T-helper 1 cell (primary cell): Measurements from ENCODE around the gene CELA1.

Experiments
- DNase-seq, 5 donors: peaks; one replicate each; pipeline ENCODE4 v3.0.0-alpha.2; 2012 to 2020

The CELA1 gene

DNA sequence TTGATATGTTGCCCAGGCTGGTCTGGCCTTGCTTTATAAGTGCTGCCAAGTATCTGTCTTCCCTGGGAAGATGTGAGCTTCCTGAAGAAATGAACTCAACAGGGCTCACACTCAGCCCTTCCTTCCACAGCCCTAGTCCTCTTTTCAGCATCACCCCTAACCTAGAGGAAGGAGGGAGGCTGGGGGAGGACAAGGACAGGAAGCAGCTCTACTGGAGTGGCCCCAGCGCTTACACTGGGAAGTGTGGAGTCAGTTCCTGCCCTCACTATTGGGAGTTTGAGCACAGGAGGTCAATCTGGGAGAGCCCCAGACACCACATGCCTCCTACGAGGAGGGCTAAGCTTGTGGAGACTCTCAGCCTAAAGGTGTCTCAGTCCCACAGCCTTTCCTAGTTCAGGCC, 27.9 kb upstream of the CELA1 start:
- DNase-seq, result no peak

DNA sequence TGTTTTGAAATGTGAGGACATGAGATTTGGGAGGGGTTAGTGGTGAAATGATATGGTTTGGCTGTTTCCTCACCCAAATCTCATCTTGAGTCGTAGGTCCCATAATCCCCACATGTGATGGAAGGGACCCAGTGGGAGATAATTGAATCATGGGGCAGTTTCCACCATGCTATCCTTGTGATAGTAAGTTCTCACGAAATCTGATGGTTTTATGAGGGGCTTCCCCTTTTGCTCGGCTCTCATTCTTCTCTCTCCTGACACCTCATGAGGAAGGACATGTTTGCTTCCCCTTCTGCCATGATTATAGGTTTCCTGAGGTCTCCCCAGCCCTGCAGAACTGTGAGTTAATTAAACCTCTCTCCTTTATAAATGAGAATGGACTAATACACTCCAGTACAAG, 26.7 kb upstream of the CELA1 start:
- DNase-seq, result no peak

GRCh38 chr12:51372021-51372420, 25.5 kb upstream of the CELA1 start:
- DNase-seq, result no peak

- DNase-seq, result no peak
Measured at GRCh38 chr12:51371295-51371953, 24.9 kb upstream of the CELA1 start.

GRCh38 chr12:51370667-51371066, 24.2 kb upstream of the CELA1 start:
- no peak for DNase-seq

- DNase-seq, result no peak
Measured at GRCh38 chr12:51369581-51369980, 23.1 kb upstream of the CELA1 start.

DNA sequence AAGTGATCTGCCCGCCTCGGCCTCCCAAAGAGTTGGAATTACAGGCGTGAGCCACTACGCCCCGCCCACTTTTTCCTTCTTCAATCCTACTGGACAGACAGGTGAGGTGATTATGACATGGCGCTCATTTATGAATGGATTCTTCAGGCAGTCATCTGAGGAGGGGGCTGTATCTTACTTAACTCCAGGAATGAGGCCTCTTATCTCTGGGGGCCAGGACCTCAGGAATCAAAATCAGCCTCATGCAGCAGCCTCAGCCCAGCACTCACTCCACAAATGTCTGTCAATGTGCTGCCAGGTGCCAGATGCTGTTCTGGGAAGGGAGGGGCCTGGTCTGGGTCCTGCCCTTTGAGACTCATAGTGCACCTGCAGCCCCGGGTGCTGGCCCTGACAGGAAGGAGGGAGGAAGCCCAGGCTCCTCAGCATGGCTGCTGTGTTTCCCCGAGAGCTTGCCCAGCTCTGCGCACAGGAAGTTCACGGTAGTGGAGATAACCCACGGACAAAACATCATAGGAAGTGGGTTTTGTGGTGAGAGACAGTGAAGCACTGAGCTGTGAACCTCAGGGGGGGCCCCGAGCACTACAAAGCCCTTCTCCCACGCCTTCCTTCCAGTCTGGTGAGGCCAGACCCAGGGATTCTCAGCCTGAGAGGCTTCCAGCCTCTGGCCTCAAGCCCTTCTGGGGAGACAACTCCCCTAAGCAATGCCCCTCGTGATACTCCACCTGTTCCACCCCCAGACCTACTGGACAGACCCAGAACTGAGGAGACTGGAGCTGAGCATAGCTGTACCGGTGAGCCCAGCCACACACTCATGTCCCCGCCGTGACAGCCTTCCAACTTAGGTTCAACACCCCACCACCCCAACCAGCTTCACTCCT, 22.4 kb upstream of the CELA1 start:
- peak; percentile 83 to 98 (median 86) for DNase-seq

DNA sequence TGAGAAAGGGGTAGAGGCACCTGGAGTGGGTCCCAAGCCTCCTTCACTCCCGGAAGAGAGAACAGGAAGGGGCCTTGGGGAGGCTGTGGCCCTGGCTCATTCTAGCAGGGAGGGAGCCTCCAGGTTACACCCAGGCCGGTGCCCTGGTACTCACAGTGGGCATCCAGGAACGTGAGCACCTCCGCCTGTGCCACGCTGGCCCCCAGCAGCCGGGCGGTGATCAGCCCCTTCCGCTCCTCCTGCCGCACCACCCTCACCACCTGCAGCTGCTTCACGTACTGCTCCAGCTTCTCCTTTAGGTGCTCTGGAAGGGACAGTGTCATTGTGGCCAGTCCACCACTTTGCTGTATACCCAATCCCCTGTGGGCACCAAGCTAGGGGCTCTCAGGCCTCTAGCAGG, 18.8 kb upstream of the CELA1 start:
- DNase-seq, result no peak

DNA sequence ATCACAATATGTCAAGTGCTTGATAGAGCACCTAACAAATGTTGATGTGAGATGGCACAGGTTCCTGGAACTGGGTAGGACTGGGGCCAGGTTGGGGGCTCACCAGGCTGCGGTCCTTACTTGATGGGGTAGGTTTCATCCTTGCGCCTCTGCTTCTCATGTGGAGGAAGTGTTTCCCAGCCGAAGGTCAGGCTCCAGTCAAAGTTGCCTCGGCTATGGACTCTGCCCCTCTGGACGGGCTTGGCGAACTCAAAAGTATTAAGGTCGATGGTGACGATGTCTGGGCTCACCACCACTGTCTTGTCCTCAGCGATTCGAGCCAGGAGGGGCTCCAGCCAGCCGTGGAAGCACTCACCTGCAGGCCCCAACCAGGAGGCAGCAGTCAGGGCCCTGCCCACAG, 17.5 kb upstream of the CELA1 start:
- no peak for DNase-seq

GRCh38 chr12:51362747-51363342, 16.4 kb upstream of the CELA1 start:
- DNase-seq, result no peak

DNA sequence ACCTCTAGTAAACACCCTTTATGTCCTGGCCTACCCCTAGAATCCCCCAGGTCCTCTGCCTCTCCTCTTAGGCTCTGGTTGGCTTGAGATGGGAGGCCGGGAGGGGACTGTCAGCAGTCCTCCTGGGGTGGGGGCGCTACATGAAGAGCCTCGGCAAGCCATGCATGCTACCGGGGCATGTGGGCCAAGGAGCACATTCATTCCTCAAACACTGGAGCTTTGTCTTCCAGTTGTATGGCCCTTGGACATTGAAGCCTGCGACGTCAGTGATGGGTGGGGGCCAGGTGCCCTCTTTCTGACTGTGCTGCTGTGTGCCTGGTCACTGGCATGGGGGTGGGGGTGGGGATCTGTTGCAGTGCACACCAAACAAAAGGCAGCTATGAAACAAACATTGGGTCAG, 15.8 kb upstream of the CELA1 start:
- no peak for DNase-seq

DNA sequence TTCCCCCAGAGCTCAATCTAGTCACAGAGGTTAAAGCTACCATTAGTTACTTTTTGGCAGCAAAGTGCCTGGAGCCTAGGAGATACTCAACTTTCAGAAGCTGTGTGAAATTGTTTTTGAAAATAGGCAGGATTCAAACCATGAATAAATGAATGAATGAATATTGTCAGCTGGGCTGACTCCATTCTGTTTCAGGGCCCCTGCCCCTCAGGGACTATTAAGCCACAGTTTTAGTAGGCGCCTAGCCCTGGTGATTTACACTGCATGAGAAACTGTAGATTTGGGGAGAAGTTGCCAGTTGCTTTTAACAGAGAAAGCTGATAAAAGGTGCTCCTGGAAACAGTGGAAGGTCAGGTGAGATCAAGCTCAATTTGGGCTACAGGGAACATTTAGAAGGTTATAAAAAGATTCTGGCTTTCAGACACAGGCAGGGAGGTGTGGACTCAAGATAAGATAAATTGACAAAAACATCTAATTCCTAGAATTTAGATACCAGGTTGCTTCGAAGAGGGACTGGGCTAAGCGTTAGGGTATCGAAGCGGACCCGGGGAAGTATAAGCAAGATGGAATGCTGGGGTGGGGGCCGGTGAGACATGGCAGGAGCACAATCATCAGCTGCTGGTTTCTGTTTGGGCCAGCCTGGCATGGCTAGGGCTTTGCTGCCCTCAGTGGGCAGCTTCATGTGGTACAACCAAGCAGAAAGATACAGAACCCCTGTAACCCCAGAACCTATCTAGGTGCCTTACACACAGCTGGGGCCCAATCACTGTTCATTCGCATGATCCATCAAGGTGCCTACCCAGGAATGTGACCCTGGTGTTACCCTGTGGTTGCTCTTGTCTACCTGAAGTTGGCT, 14.9 kb upstream of the CELA1 start:
- DNase-seq, result no peak

GRCh38 chr12:51360315-51360714, 13.8 kb upstream of the CELA1 start:
- DNase-seq, result no peak

GRCh38 chr12:51359851-51360250, 13.4 kb upstream of the CELA1 start:
- DNase-seq, result no peak

DNA sequence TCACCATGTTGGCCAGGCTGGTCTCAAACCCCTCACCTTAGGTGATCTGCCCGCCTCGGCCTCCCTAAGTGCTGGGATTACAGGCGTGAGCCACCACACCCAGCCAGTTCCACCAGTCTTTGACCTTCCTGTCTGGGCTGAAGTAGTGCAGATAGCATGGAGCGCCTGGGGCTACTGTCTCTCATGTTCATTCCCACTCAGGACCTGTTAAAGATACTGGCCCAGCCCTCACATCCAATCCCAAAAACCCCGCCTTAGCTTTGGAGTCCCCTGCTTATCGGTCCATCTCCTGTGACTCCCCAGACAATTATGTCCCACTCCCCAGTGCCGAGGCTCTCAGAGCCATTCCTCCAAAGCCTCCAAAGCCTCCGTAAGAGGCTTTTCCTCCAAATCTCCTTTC, 12.0 kb upstream of the CELA1 start:
- DNase-seq, result no peak

DNA sequence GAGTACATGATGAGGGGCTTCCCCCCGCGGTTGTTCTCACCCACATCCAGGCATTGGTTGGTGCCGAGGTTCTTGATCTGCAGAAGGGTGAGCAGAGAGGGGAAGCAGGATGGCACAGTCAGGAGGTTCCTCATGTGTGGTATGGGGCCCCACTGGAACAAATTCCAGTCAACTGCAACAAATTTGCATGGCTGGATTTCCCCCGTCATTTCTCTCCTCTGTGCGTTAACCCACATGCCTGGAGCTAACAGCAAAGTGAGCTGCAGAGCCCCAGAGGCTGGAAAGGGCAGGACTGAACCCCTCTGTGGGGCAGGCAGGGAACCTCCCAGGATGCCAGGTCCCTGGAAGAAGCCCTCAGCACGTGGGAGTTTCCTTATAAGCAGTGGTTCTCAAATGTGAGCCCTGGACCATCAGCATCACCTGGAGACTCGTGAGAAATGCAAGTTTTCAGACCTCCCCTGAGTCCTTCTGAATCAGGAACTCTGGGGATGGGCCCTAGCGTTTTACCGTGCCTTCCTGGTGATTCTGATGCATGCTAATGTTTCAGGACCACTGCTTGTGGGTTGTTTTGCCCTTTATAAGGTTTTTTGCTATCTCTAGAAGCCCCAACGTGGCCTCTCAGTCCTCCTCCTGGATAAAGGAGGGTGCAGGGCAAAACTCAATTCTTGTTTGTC, 11.0 kb upstream of the CELA1 start:
- no peak for DNase-seq

- DNase-seq, result peak in 4 of 5 donors; percentile 16 to 39 (median 34)
Measured at GRCh38 chr12:51351913-51352532, 5.5 kb upstream of the CELA1 start.

GRCh38 chr12:51349026-51349425, 2.5 kb upstream of the CELA1 start:
- no peak for DNase-seq

- DNase-seq, result no peak
Measured at GRCh38 chr12:51348116-51348515, 1.6 kb upstream of the CELA1 start.

GRCh38 chr12:51345681-51346080, 798 bp downstream of the CELA1 start:
- DNase-seq, result no peak

DNA sequence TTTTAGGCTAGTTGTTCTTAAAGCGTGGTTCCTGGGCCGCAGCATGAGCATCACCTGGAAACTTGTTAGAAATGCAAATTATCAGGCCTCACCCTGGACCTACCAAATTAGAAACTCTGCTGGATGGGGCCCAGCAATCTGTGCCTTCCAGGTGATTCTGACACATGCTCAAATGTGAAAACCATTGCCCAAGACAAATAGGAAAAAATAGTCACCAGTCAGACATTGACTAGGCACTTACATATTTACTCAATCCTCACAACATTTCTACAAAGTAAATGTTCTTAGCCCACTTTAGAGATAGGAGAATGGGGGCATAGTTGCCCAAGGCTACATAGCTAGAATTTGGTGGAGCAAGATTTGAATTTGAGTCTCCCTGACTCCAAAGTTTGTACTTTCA, 3.3 kb downstream of the CELA1 start:
- no peak for DNase-seq

DNA sequence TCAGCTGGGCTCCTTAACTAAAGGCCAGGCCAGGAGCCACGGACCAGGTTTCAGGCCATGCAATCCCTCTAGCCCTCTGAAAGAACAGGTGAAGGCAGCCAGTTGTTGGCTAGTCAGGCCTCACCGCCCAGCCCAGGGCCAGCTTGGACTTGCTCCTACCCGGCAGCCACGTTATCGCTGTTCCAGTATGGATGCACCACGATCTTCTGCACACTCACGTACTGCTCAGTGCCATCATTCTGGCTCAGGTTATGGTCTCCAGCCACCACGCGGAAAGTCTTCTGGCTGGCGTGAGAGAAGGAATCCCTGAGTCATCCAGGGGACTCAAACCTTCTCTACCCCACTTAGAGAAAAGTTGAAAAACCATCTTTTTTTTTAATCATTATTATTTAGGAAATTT, 4.1 kb downstream of the CELA1 start:
- DNase-seq, result no peak
